GM12875 (cell line): ENCODE results near the gene MAGI2.

ENCODE experiments used
- H3K4me3 ChIP-seq: one replicate; pipeline ENCODE4 v1.5.1; 2011; ENCODE audit warnings: low read depth, low read length, control low read depth
- TF ChIP-seq, protein P1 (sequence below): IDR thresholded peaks from 2 replicates; pipeline ENCODE4 v1.5.1; 2011; ENCODE audit warnings: low read depth, mild to moderate bottlenecking, control low read depth, inconsistent platforms, low read length, moderate library complexity, borderline replicate concordance; ENCODE audit not compliant: insufficient read depth

Gene MAGI2

DNA sequence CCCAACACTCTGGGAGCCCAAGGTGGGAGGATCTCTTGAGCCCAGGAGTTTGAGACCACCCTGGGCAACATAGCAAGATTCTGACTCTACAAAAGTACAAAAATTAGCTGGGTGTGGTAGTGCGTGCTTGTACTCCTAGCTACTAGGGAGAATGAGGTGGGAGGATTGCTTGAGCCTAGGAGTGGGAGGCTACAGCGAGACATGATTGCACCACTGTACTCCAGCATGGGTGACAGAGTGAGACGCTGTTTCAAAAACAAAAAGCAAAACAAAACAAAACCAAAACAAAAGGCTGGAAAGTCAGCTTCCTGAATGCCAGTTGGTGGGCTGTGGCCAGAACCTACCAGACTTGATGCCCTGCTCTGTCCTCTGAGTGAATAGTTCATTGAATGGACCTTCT is 1412.0 kb downstream of the MAGI2 start:
- no peak overlapping the region for H3K4me3 ChIP-seq
- TF ChIP-seq, protein P1, sequence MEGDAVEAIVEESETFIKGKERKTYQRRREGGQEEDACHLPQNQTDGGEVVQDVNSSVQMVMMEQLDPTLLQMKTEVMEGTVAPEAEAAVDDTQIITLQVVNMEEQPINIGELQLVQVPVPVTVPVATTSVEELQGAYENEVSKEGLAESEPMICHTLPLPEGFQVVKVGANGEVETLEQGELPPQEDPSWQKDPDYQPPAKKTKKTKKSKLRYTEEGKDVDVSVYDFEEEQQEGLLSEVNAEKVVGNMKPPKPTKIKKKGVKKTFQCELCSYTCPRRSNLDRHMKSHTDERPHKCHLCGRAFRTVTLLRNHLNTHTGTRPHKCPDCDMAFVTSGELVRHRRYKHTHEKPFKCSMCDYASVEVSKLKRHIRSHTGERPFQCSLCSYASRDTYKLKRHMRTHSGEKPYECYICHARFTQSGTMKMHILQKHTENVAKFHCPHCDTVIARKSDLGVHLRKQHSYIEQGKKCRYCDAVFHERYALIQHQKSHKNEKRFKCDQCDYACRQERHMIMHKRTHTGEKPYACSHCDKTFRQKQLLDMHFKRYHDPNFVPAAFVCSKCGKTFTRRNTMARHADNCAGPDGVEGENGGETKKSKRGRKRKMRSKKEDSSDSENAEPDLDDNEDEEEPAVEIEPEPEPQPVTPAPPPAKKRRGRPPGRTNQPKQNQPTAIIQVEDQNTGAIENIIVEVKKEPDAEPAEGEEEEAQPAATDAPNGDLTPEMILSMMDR = no peak

DNA sequence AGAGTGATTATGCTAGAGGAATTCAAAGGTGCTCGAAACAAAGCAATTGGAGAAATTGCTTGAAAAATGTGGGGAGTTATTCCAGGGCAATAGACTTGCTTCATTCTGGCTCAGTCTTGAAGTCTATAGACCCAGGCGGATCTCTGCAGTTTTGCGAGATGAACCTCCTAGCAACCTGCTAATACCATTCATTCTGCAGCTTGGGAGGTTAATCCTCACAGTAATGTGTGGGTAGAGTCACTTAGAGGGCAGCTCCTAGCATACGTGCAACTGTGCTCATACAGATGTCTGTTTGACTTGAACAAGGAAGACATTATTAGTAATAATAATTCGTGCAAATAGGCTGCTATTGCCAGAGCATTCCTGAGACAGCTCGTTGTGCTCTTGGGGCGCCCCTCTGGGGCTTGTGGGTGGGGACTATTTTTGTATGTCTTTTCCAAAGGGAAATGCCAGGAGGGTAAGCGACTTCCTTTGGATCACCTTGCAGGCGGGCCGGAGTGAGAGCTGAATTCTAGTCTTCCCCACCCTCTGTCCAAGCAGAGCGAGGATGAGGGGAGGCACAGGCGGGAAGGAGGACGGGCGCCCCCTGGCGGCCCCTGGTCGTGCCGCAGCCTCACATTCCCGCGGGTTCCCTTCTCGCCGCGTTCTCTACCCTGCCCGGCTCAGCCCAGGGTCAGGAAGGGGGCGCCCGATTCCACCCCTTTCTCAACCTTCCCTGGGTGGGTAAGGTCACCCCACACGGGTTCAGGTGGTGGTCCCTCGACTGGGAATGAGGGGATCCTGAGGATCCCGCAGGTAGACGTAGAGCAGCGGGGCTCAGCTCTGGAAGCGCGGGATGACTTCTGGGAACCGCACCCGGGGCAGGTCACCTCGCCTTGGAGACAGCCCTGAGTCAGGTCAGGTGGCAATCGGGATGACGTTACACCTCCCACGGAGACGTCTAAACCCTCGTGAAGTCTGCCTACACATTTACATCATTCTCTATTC is 1413.4 kb downstream of the MAGI2 start:
- TF ChIP-seq, protein P1 = peak; percentile 94

DNA sequence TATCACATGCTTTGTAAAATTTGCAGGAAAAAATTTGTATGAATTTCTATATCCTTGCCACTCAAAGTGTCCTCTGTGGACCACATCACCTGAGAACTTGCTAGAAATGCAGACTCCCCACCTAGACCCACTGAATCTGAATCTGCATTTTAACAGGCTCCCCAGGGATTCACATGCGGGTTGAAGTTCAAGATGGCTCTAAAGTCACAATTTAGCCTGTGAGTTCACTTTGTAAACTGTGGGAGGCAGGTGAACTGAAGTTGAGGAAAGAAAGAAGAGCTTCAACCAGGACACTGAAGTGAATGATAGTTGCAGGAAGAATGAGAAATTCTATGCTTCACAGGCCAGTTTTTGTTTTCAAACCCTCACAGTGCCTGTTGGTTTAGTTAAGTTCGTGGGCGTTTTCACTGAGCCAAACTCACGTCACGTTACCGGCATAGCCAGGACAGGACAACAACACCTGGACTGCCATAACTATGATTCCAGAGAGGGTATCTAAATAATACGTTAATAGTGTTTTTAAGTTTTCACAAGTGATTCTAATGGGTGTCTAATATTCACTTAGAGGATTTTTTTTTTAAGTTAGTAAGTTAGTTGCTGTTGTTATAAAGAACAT is 1414.9 kb downstream of the MAGI2 start:
- TF ChIP-seq, protein P1 = no peak
- no peak overlapping the region for H3K4me3 ChIP-seq

More for the DNA sequence above, 1413.4 kb downstream of the MAGI2 start:
- no peak overlapping the region for H3K4me3 ChIP-seq

DNA sequence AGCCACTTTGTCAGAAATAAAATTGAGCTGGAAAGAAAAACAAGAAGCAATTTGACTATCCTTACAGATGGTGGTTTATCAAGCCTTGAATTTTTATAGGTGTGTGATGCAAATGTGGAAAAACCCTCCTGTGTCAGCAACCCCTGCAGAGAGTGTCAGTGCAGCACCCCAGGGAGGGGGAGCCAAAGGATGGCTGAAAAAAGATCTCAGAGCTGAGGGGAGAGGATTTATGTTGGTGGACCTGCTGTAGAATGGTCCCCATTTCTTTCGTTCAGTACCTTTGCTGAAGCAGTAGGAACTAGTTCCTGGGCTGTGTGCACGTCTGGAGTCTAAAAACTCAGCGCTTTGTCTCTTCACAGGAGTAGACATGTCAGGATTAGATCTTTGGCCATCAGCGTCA is 1415.9 kb downstream of the MAGI2 start:
- H3K4me3 ChIP-seq = no peak overlapping the region
- TF ChIP-seq, protein P1 = no peak

DNA sequence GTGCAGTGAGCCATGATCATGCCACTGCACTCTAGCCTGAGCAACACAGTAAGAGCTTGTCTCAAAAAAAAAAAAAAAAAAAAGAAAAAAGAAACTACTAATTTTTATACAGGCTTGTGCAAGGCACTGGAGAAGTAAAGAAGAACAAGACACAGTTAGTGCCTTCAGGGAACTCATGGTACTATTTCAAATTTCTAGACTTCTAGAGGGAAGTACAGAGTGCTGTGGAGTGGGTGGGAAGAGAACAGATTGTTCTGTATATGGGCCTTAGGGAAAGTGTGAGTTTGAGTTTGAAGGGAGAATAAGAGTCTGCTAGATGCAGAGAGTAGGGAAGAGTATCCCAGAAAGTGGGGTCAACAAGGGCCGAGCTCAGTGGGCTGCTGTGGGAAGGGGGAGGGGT is 1420.1 kb downstream of the MAGI2 start:
- TF ChIP-seq, protein P1 = no peak

DNA sequence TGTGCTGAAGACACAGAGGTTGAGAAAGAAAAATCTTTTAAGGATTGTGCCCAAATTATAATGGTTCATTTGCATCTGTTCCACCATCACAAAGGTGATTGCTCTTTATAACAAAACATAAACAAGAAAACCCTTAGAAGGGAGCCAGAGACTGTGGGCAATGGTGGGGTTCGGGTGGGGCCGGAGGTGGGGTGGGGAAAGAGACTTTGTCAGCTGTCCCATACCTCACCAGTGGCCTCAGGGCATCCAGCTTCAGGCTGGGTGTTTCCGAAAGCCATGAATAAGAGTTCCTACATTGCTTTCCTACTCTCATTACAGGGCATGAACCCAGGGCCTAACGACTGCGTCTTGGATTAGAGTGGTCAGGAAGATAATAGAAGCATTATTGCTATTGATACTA is 1427.0 kb downstream of the MAGI2 start:
- no peak overlapping the region for H3K4me3 ChIP-seq
- TF ChIP-seq, protein P1 = no peak

More for the DNA sequence above, 1420.1 kb downstream of the MAGI2 start:
- H3K4me3 ChIP-seq = no peak overlapping the region
